HG02852 (cell line): ENCODE data around the gene ADM2.
"Not testable (repeated sequence)": the region's sequence is repeated elsewhere in the genome, so short reads cannot be mapped to it uniquely, and the experiment has no call there.

Experiments used
- ATAC-seq: cut with Tn5 transposase; IDR thresholded peaks from one replicate; pipeline ENCODE4 v1.9.1; 2021; ENCODE audit warnings: mild to moderate bottlenecking, moderate library complexity; ENCODE audit not compliant: unreplicated experiment

Gene ADM2

GRCh38 chr22:50505276-50505775, 24.0 kb downstream of the ADM2 start:
- no peak for ATAC-seq

- ATAC-seq: no peak
Observed at GRCh38 chr22:50505776-50506610, 24.6 kb downstream of the ADM2 start.

- no peak for ATAC-seq
Observed at GRCh38 chr22:50506611-50507420, 25.5 kb downstream of the ADM2 start.

GRCh38 chr22:50507421-50507990, 26.2 kb downstream of the ADM2 start, which contains the start of gene LMF2:
TSS of gene LMF2 (minus strand) at chr22:50507702. CDS start at chr22:50507675, 27 bp downstream.
- peak; percentile 60 for ATAC-seq

- ATAC-seq: peak; percentile 40
Observed at GRCh38 chr22:50507991-50508884, 26.9 kb downstream of the ADM2 start, which contains the start of gene NCAPH2. TSS of gene NCAPH2 (plus strand) at chr22:50508224. CDS start at chr22:50508338, 114 bp downstream.

GRCh38 chr22:50508897-50509296, 27.6 kb downstream of the ADM2 start:
- no peak for ATAC-seq

GRCh38 chr22:50513175-50513574, 31.8 kb downstream of the ADM2 start:
- ATAC-seq: no peak

- no peak for ATAC-seq
Observed at GRCh38 chr22:50516068-50516467, 34.7 kb downstream of the ADM2 start.

- no peak for ATAC-seq
Observed at GRCh38 chr22:50516891-50517290, 35.5 kb downstream of the ADM2 start.

GRCh38 chr22:50517495-50518260, 36.3 kb downstream of the ADM2 start:
- no peak for ATAC-seq

- ATAC-seq: no peak
Observed at GRCh38 chr22:50518606-50519005, 37.3 kb downstream of the ADM2 start.

- no peak for ATAC-seq
Observed at GRCh38 chr22:50519151-50519550, 37.8 kb downstream of the ADM2 start.

GRCh38 chr22:50520184-50520583, 38.8 kb downstream of the ADM2 start:
- not testable (repeated sequence) for ATAC-seq

- no peak for ATAC-seq
Observed at GRCh38 chr22:50520826-50521453, 39.6 kb downstream of the ADM2 start.

- no peak for ATAC-seq
Observed at GRCh38 chr22:50521710-50522109, 40.4 kb downstream of the ADM2 start.

- ATAC-seq: no peak
Observed at GRCh38 chr22:50522208-50522805, 41.0 kb downstream of the ADM2 start.

GRCh38 chr22:50522806-50523438, 41.6 kb downstream of the ADM2 start:
- ATAC-seq: no peak

GRCh38 chr22:50523458-50523805, 42.1 kb downstream of the ADM2 start:
- no peak for ATAC-seq
